Esophagus squamous epithelium (tissue), 5 donors: ENCODE measurements around the gene FLVCR1. TPM values are rescaled to one million over a fixed set of nuclear protein-coding genes. Genes with fewer than 3 reads are reported as not detected.

Experiments
- DNase-seq: peaks from one replicate; lab custom pipeline; 2025; lab: John Stamatoyannopoulos, UW
- H3K27ac ChIP-seq, 4 donors: fragments of 200-600 bp; sonication (generic); one replicate each; pipeline ENCODE4 v1.5.1; 2016 to 2019; ENCODE audit warnings: mild to moderate bottlenecking in 1 of 4
- H3K27me3 ChIP-seq, 4 donors: fragments of 200-600 bp; sonication (generic); 1 replicate in 3 of 4; 2 replicates in 1 of 4; pipeline versions ENCODE4 v1.5.1 to v1.6.0; 2017 to 2021; ENCODE audit warnings: antibody characterized with exemption in 1 of 4
- H3K36me3 ChIP-seq, 3 donors: fragments of 200-600 bp; sonication (generic); one replicate each; pipeline ENCODE4 v1.5.1; 2016 to 2019
- H3K4me1 ChIP-seq, 3 donors: fragments of 200-600 bp; sonication (generic); one replicate each; pipeline ENCODE4 v1.5.1; 2017 to 2019
- H3K4me3 ChIP-seq, 4 donors: fragments of 200-600 bp; sonication (generic); 1 replicate in 3 of 4; 2 replicates in 1 of 4; pipeline ENCODE4 v1.5.1; 2016 to 2019; ENCODE audit warnings: mild to moderate bottlenecking in 2 of 4, moderate library complexity in 1 of 4
- H3K9me3 ChIP-seq, 3 donors: fragments of 200-600 bp; sonication (generic); one replicate each; pipeline ENCODE4 v1.5.1; 2016 to 2019
- CTCF ChIP-seq, 6 experiments: fragments of 450-650 bp in 4 of 6; fragments of 200-600 bp in 2 of 6; sonication (generic) in 2 of 6; IDR thresholded peaks; one replicate each; pipeline ENCODE4 v1.5.1; 2016 to 2019; ENCODE audit warnings: antibody characterized with exemption in 6 of 6, mild to moderate bottlenecking in 4 of 6, moderate library complexity in 4 of 6
- POLR2A ChIP-seq, 4 donors: fragments of 450-650 bp; IDR thresholded peaks; one replicate each; pipeline ENCODE4 v1.6.1; 2017; ENCODE audit warnings: antibody characterized with exemption in 4 of 4, mild to moderate bottlenecking in 4 of 4, moderate library complexity in 3 of 4
- WGBS, 2 donors: methylation state at CpG; one replicate each; pipeline ENCODE4 v1.1.5; 2018; 5-methylcytosine and 5-hydroxymethylcytosine counted together
- intact Hi-C: fragments of 100-400 bp; cut with DNase I; formaldehyde crosslinking; loops from one replicate; pipeline ENCODE4 v1.15.0; 2022
- total RNA-seq, 4 donors: library from RNA; depleted of rRNA; stranded (reverse); fragments of >200 nt; gene quantifications; one replicate each; pipeline ENCODE4 v1.1.0, GENCODE V29; 2016
- donor health status: DM: yes; HTN: yes; CAD: no.

The FLVCR1 gene
- total RNA-seq, 4 donors from 2014 or later = 2.4 to 8.0 (median 4.3) TPM

GRCh38 chr1:212930986-212931678 is 73.1 kb downstream of the FLVCR1 start:
- H3K4me1 ChIP-seq = peaks cover 0 to 12% (median 0%) of the 10 kb centered on the region in 3 donors
- H3K27me3 ChIP-seq = no peaks in the 10 kb centered on the region
- 70 to 74% methylated on average over 8 to 10 of the region's 10 CpGs for WGBS, 2 donors
- intact Hi-C loops = no loop called here
- no peaks in the 10 kb centered on the region for H3K36me3 ChIP-seq
- DNase-seq = no peak
- H3K9me3 ChIP-seq = no peaks in the 10 kb centered on the region
- H3K4me3 ChIP-seq = no peak overlapping the region
- TF ChIP-seq POLR2A (IDR thresholded peaks at IDR 0.05) (no peak), CTCF (IDR thresholded peaks at IDR 0.05) (no peak)
- H3K27ac ChIP-seq = no peak overlapping the region

- Histone ChIP-seq H3K27me3 (no peaks in the 10 kb centered on the region), H3K4me1 (peaks cover 0 to 2% (median 0%) of the 10 kb centered on the region in 3 donors), H3K36me3 (no peaks in the 10 kb centered on the region), H3K9me3 (no peaks in the 10 kb centered on the region), H3K4me3 (no peak overlapping the region), H3K27ac (no peak overlapping the region)
- TF ChIP-seq CTCF (IDR thresholded peaks at IDR 0.05) (no peak), POLR2A (IDR thresholded peaks at IDR 0.05) (no peak)
- WGBS, 2 donors = 75 to 91% methylated on average over 1 of the region's 1 CpG
- no peak for DNase-seq
- intact Hi-C loops = no loop called here
These were observed 75.9 kb downstream of the FLVCR1 start for GRCh38 chr1:212933815-212934471.

- TF ChIP-seq CTCF (IDR thresholded peaks at IDR 0.05) = no peak
- no peak for TF ChIP-seq POLR2A (IDR thresholded peaks at IDR 0.05)
- 87% methylated on average over 7 of the region's 7 CpGs for WGBS, 2 donors
- intact Hi-C loops = no loop called here
These were observed 77.4 kb downstream of the FLVCR1 start for GRCh38 chr1:212935387-212935981.

GRCh38 chr1:212937034-212937433 is 79.0 kb downstream of the FLVCR1 start:
- intact Hi-C loops = no loop called here
- no peak for DNase-seq
- H3K27me3 ChIP-seq = no peaks in the 10 kb centered on the region
- H3K4me1 ChIP-seq = no peaks in the 10 kb centered on the region
- H3K4me3 ChIP-seq = no peak overlapping the region
- WGBS, 2 donors = 96 to 100% methylated on average over 3 of the region's 3 CpGs
- no peak for TF ChIP-seq CTCF (IDR thresholded peaks at IDR 0.05)
- TF ChIP-seq POLR2A (IDR thresholded peaks at IDR 0.05) = no peak
- no peaks in the 10 kb centered on the region for H3K36me3 ChIP-seq
- H3K27ac ChIP-seq = no peak overlapping the region
- no peaks in the 10 kb centered on the region for H3K9me3 ChIP-seq

More at GRCh38 chr1:212935387-212935981, 77.4 kb downstream of the FLVCR1 start:
- DNase-seq = no peak
- Histone ChIP-seq H3K27ac (no peak overlapping the region), H3K4me1 (no peaks in the 10 kb centered on the region), H3K4me3 (no peak overlapping the region), H3K9me3 (no peaks in the 10 kb centered on the region), H3K27me3 (no peaks in the 10 kb centered on the region), H3K36me3 (no peaks in the 10 kb centered on the region)

- Histone ChIP-seq H3K36me3 (no peaks in the 10 kb centered on the region), H3K9me3 (no peaks in the 10 kb centered on the region), H3K27ac (no peak overlapping the region), H3K27me3 (no peaks in the 10 kb centered on the region), H3K4me3 (no peak overlapping the region), H3K4me1 (no peaks in the 10 kb centered on the region)
- 93 to 96% methylated on average over 4 to 6 of the region's 6 CpGs for WGBS, 2 donors
- DNase-seq = no peak
- intact Hi-C loops = no loop called here
- TF ChIP-seq CTCF (IDR thresholded peaks at IDR 0.05) (no peak), POLR2A (IDR thresholded peaks at IDR 0.05) (no peak)
These were observed 80.8 kb downstream of the FLVCR1 start for GRCh38 chr1:212938846-212939245.
